Activated CD8-positive, alpha-beta memory T cell treated with anti-CD3 and anti-CD28 coated beads for 48 hours (primary cell): ENCODE measurements around the gene TP63.

ENCODE experiments used
- DNase-seq, 3 experiments: peaks; one replicate each; pipeline ENCODE4 v3.0.0-alpha.2; 2020; ENCODE audit warnings: low read depth in 2 of 3, low spot score in 2 of 3

Gene TP63

DNA sequence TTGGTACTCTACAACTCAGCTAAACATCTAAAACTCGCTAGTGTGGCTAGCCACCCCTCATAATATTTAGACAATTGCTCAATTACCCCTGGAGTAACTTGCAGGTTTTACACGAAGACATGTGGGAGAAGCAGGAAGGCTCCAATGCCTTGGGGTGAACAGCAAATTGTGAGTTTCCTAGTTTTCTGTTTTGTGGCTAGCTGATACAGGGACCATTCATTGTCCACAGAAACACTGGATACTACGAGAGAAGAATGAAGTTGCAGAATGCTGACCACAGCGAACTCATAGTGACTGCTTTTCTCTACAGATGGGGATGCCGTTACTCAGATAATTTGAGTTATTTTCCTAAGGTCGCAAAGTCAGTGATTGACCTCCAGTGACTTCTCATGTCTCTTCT is 276.6 kb downstream of the TP63 start:
- DNase-seq = no peak

DNA sequence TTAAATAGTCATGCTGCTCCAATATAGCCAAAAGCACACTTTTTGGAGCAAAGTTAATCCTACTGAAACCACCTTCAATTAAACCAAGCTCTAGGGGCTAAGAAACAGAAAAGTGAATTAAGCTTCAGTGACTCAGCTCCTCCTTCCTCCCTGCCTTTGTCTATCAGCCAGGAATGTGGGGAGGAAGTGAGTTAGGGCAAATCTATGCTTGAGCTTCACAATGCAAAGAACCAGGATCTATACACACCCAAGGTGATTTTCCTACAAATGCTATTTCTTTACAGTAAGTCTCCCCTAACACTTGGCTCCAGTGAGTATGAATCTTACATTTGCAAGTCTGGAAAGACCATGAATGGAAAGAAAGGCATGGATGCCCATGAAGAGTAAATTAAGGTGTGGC is 277.5 kb downstream of the TP63 start:
- no peak for DNase-seq

- DNase-seq = no peak
Measured at GRCh38 chr3:189909139-189909538, 277.9 kb downstream of the TP63 start.

GRCh38 chr3:189909573-189909972 is 278.4 kb downstream of the TP63 start:
- no peak for DNase-seq

- DNase-seq = no peak
Measured at GRCh38 chr3:189911001-189911400, 279.8 kb downstream of the TP63 start.

GRCh38 chr3:189914799-189915198 is 283.6 kb downstream of the TP63 start:
- no peak for DNase-seq

DNA sequence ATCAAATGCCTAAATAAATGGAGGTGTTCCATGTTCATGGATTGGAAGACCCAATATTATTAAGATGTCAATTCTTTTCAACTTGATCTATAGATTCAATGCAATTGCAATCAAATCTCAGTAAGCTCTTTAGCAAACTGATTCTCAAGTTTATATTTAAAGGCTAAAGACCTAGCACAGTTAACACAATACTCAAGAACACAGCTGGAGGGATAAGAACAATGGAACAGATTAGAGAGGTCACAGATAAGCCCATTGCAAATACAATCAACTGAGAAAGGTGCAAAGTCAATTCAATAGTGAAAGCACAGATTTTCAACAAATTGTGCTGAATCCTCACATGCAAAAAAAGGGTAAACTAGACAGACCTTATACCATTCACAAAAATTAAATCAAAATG is 290.6 kb downstream of the TP63 start:
- no peak for DNase-seq

- no peak for DNase-seq
Measured at GRCh38 chr3:189927975-189928895, 297.0 kb downstream of the TP63 start.

DNA sequence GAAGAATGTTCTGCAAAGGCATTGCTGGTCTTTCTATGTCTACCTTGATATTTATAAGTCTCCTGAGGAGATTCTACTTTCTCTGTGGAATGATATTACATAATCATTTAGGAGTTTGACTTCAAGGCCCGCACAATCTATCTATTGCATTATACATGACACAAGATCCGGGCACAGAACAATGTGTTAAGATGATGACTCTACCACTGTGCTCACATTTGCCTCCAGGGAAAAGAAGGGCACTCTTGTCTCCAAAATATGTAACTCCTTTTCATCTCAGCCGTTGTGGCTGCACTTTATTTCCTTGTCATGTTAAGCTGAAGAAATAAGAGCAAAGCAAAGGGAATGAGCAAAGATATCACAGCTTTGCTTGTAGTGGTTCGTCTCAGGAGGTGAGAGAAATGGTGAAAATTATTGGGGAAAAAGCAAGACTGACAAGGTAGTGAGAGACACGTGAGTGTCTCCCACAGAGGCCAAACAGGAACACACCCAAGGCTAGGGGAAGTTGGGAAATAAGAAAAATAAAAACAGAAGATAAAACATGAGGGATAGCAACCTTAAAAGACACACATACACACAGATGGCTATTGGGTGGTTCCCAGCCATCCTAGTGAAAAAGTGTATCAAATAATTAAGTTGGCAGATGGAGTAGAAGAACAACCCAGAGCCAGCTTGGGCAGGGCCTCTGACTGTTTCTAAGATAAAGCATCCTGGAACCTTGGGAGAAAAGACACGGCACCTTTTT is 305.2 kb downstream of the TP63 start:
- DNase-seq = no peak

DNA sequence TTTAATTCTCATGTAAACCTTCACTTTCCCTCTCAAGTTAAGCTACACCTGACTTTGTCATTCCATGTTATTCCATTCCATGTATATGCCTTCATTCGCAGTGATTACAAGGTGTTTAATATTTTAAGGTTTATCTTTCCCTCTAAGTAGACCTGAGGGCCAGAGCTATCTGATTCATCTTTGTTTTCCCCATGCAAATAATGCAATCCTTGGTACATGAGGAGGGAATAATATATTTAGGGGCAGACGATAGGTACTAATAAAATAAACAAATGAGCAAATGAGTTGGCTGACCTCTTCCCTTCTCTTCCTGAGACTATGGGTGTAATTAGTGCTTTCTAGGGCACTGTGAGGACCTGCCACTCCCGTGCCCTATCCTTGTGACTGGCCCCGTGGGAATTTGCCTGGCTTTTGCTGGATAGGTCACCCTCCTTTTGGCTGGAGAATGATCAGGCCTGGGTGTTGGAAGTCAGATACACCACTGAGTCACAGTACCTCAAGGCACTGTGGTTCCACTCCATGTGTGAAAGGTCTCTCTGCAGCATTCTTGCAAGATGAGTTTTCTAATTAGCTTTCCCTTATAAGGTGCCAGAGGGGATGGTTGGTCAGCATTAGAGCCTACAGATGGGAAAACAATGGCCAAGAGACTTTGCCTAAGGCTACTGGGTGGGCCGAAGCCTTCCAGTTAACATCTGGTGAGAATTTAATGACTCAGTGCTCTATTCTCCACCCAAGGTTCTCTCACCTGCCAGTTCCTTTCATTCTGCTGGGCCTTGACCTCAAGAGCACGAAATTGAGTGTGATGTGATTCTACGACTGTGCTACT is 306.3 kb downstream of the TP63 start:
- DNase-seq = no peak

GRCh38 chr3:189941125-189941524 is 309.9 kb downstream of the TP63 start:
- no peak for DNase-seq

DNA sequence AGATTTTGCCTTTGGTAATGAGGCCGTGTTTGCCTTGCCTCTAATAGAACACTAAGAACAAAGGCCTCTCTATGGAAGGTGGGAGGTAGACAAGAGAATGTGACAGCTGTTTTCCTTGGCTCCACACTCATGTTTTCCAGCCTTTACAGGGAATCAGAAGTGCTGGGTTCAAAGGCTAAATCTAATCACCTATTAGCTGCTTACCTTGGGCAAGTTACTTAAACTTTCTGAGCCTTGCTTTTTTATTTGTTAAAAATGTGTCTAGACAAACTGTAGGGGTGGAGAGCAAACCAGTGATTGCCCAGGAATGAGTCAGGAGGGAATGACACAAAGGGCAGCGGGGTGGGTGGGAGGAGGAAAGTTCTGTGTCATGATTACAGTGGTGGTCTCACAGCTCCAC is 310.5 kb downstream of the TP63 start:
- no peak for DNase-seq

GRCh38 chr3:189942948-189943347 is 311.8 kb downstream of the TP63 start:
- DNase-seq = no peak

DNA sequence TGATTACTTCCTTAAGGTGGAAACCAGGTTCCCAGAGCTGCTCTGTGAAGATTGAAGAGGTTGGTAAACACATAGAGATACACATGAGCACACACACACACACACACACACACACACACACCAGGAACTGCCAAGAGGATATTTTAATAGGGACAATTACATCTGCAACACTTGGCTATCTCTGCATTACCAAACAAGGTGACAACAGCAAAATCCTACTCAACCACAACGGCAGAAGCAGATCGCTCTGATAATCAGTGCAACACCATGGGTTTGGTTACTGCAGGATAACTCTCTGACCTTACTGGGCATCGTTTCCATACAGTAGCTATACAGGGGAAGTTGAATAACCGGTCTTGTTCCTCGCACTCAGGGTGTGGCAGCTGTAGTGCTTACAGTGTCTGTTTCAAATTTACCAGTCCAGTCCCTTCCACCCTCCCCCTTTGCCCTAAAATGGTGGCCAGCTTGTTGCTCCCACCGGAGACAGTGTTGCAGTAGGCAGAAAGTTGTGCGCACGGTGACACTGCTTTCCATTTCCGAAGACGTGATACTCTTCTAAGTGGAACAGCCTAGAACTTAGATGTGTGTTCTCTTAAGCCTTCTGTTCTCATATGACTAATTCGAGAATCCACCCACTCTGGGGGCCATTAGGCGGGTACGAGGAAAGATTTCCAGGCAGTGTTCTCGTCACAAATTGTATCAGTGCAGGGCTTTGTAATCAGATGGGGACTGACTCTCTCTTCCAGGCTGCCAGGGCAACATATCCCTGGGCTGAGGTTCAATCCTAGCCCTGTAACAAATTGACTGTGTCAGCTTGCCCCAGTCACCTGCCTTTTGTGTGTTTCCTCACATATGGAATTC is 313.3 kb downstream of the TP63 start:
- DNase-seq = no peak

DNA sequence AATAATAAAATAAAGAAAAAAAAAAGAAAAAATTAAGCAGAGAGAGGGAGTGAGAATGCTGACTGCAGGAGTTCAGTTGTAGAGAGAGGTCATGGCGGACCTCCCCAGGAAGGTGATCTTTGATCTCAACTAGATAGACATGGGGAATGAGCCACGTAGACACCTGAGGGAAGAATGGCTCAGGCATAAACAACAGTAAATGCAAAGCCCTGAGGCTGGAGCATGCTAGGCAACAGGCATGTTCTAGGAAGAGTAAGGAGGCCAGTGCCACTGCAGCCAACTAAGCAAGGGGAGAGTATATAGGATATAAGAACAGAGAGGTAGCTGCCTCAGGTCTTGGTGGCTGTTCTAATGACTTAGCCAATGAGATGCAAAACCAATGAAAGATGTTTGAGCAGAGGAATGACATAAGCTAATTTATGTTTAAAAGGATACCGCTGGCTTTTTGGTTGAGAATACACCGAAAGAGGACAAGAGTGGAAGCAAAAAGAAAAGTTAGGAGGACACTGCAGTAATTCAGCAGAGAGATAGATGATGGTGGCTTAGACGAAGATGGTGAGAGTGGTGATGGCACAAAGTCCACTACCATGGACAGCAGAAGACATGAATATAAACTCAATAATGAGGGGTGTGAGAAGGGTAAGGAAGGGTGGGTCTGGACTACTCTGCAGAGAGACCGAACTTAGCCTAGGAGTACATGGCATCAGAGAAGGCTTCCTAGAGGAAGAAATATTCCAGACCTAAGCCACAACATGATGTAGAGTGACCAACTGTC is 314.9 kb downstream of the TP63 start:
- DNase-seq = no peak
